ENCODE results near the gene COL24A1. TPM values are rescaled to one million over a fixed set of nuclear protein-coding genes. Genes with fewer than 3 reads are reported as not detected.

The COL24A1 gene
- total and polyA plus RNA-seq, 2 of the 8 experiments (the other 6 are each of a cell fraction or from before 2014, with no cell fraction given) = 0.23 to 1.1 TPM

DNA sequence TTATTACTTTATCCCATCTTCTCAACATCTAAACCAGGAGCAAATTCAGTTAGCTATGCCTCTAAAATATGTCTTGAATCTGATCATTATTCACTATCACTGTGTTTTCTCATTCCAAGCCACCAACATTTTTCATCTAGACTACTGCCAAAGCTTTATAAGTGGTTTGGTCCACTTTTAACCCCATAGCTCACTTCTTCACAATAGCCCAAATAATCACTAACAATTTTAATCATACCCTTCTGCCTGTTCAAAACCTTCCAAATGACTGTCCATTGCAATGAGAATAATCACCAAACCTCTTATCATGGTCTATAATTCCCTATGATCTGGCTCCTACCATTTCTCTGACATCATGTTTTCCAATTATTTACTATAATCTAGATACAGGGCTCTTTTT is 298.6 kb downstream of the COL24A1 start:
- no peak overlapping the region for H3K56ac ChIP-seq (replicated peaks; ENCODE audit: insufficient read length, low read depth, low read length)
- CTCF ChIA-PET (ENCODE audit: partially characterized antibody) = interaction anchor here (0.8 kb wide), 1 partner anchor 160 kb away, joined by 3 read pairs; no protein-coding TSS in a partner anchor
- no peaks in the 10 kb centered on the region for H3K4me1 ChIP-seq (replicated peaks in 1 of 4; ENCODE audit: control insufficient read depth in 3 of 4, insufficient read depth in 4 of 4, low read length in 3 of 4)
- H3K4me3 ChIP-seq (ENCODE audit: extremely low read depth in 1 of 4, insufficient read depth in 2 of 4, low read depth in 3 of 4, low read length in 4 of 4) = no peak overlapping the region
- H3K14ac ChIP-seq (ENCODE audit: insufficient read length) = no peak overlapping the region
- no peak overlapping the region for H4K5ac ChIP-seq (ENCODE audit: insufficient read length, low read depth, low read length)
- H3K4ac ChIP-seq (replicated peaks; ENCODE audit: insufficient read length, low read depth, low read length) = no peak overlapping the region
- no peaks in the 10 kb centered on the region for H3K79me2 ChIP-seq (ENCODE audit: control insufficient read depth in 1 of 2, insufficient read depth in 2 of 2, low read length in 2 of 2)
- no peak overlapping the region for H2BK12ac ChIP-seq (ENCODE audit: low read depth, low read length)
- TF ChIP-seq, protein P1, sequence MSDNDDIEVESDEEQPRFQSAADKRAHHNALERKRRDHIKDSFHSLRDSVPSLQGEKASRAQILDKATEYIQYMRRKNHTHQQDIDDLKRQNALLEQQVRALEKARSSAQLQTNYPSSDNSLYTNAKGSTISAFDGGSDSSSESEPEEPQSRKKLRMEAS (IDR thresholded peaks at IDR 0.05) = no peak
- TF ChIP-seq EZH2 (IDR thresholded peaks at IDR 0.05; ENCODE audit: low read depth, low read length, severe bottlenecking) (no peak), ASH2L (IDR thresholded peaks at IDR 0.05; ENCODE audit: low read length) (no peak), CREB1 (IDR thresholded peaks at IDR 0.05) (no peak), RFX5 (IDR thresholded peaks at IDR 0.05; ENCODE audit: borderline replicate concordance, low read depth, low read length) (no peak), JUND (IDR thresholded peaks at IDR 0.05; ENCODE audit: low read length) (no peak), ZNF274 (IDR thresholded peaks at IDR 0.05; ENCODE audit: borderline replicate concordance, extremely low read depth, low read length) (no peak), GTF2F1 (IDR thresholded peaks at IDR 0.05; ENCODE audit: borderline replicate concordance, low read depth, low read length) (no peak)
- no peaks in the 10 kb centered on the region for H3K9me3 ChIP-seq (ENCODE audit: insufficient read depth in 2 of 2, low read depth in 1 of 2, low read length in 1 of 2)
- no peak overlapping the region for H3K18ac ChIP-seq (ENCODE audit: extremely low read depth, low read length)
- no peaks in the 10 kb centered on the region for H3K23me2 ChIP-seq (ENCODE audit: low read depth, low read length)
- H2BK20ac ChIP-seq (ENCODE audit: low read length) = no peak overlapping the region
- no peaks in the 10 kb centered on the region for H3K79me1 ChIP-seq (ENCODE audit: low read depth, low read length)
- no peak overlapping the region for H2BK120ac ChIP-seq (replicated peaks; ENCODE audit: low read depth, low read length)
- H3K27me3 ChIP-seq (replicated peaks in 1 of 4; ENCODE audit: control insufficient read depth in 3 of 4, extremely low read depth in 1 of 4, insufficient read depth in 3 of 4, low read length in 3 of 4) = no peaks in the 10 kb centered on the region
- no peak overlapping the region for H3K23ac ChIP-seq (ENCODE audit: insufficient read length)
- DNase-seq (ENCODE audit: low read depth in 1 of 2, low spot score in 2 of 2) (no peak), FAIRE-seq (no peak)
- H3K4me2 ChIP-seq (ENCODE audit: insufficient read depth in 1 of 2, low read depth in 2 of 2, low read length in 2 of 2) = no peak overlapping the region
- H3K27ac ChIP-seq (ENCODE audit: low read depth, low read length) = no peak overlapping the region
- no peak overlapping the region for H2BK5ac ChIP-seq (ENCODE audit: low read depth, low read length)
- no peaks in the 10 kb centered on the region for H4K20me1 ChIP-seq (replicated peaks in 1 of 2; ENCODE audit: control insufficient read depth in 1 of 2, insufficient read depth in 2 of 2, low read length in 2 of 2)
- H2AK5ac ChIP-seq (ENCODE audit: low read depth, low read length) = no peak overlapping the region
- H3K9ac ChIP-seq (replicated peaks in 1 of 4; ENCODE audit: extremely low read depth in 1 of 4, low read depth in 3 of 4, low read length in 3 of 4) = no peak overlapping the region
- no peak overlapping the region for H4K8ac ChIP-seq (ENCODE audit: extremely low read depth, insufficient read depth, low read length)
- POLR2A ChIA-PET (ENCODE audit: partially characterized antibody) = interaction anchor here (0.9 kb wide), 1 partner anchor 275 kb away, joined by 3 read pairs; no protein-coding TSS in a partner anchor
- H4K91ac ChIP-seq (replicated peaks; ENCODE audit: insufficient read length, low read length) = no peak overlapping the region
- H2AFZ ChIP-seq (ENCODE audit: low read length) = no peak overlapping the region
- H3K36me3 ChIP-seq (ENCODE audit: control insufficient read depth in 2 of 4, insufficient read depth in 4 of 4, low read length in 3 of 4) = no peaks in the 10 kb centered on the region
- H2BK15ac ChIP-seq (ENCODE audit: low read length) = no peak overlapping the region

All from H1 (cell line).